Choroid plexus epithelial cell (primary cell): ENCODE results near the gene ZNF680.
"Not testable (repeated sequence)": the region's sequence is repeated elsewhere in the genome, so short reads cannot be mapped to it uniquely, and the experiment has no call there.

Experiments used
- DNase-seq: peaks from one replicate; pipeline ENCODE4 v3.0.0-alpha.2; 2010; ENCODE audit warnings: low read depth
- H3K4me3 ChIP-seq: 2 replicates; pipeline ENCODE4 v1.5.1; 2011; ENCODE audit warnings: low read depth, mild to moderate bottlenecking, control low read depth, low read length, moderate library complexity
- TF ChIP-seq, protein P1 (sequence below): conservative IDR thresholded peaks from 2 replicates; pipeline ENCODE4 v1.5.1; 2011; ENCODE audit warnings: low read depth, mild to moderate bottlenecking, control low read depth, inconsistent platforms, low read length, moderate library complexity

ZNF680 gene

DNA sequence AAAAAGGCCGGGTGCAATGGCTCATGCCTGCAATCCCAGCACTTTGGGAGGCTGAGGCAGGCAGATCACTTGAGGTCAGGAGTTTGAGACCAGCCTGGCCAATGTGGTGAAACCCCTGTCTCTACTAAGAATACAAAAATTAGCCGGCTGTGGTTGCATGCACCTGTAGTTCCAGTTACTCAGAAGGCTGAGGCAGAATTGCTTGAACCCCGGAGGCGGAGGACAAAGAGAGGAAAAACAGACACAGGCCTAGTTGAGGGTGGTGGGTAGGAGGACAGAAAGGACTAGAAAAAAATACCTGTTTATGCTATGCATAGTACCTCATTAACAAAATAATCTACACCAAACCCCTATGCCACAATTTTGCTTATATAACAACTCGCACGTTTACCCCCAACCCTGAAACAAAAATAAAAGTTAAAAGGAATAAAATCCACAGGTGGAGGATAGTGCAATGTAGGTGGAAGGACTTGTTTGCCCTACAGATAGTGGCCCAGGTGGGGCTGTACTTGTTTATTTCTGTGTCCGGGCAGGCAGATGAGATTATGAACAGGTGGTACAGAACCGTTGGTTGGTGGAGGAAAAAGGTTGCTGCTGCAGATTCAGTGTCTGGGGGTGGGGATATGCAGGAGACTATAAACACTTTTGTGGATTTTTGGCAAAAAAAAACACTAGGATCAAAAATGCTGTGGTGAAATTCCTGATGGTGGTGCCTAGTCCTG, 5.1 kb downstream of the ZNF680 start:
- H3K4me3 ChIP-seq, result no peak overlapping the region
- TF ChIP-seq, protein P1, sequence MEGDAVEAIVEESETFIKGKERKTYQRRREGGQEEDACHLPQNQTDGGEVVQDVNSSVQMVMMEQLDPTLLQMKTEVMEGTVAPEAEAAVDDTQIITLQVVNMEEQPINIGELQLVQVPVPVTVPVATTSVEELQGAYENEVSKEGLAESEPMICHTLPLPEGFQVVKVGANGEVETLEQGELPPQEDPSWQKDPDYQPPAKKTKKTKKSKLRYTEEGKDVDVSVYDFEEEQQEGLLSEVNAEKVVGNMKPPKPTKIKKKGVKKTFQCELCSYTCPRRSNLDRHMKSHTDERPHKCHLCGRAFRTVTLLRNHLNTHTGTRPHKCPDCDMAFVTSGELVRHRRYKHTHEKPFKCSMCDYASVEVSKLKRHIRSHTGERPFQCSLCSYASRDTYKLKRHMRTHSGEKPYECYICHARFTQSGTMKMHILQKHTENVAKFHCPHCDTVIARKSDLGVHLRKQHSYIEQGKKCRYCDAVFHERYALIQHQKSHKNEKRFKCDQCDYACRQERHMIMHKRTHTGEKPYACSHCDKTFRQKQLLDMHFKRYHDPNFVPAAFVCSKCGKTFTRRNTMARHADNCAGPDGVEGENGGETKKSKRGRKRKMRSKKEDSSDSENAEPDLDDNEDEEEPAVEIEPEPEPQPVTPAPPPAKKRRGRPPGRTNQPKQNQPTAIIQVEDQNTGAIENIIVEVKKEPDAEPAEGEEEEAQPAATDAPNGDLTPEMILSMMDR, result no peak
- DNase-seq, result no peak

DNA sequence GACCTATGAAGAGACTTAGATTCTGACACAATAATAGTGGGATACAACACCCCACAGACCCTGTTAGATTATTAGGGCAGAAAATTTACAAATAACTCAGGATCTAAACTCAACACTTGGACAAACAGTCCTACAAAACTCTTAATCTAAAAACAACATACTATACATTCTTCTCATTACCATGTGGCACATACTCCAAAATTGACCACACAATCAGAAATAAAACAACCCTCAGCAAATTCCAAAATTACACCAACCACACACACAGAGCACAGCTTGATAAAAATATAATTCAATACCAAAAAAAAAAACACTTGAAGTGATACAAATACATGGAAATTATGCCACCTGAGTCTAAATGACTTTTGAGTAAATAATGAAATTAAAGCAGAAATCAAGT, 7.8 kb downstream of the ZNF680 start:
- no peak overlapping the region for H3K4me3 ChIP-seq
- peak; percentile 71 for DNase-seq
- TF ChIP-seq, protein P1, result no peak

DNA sequence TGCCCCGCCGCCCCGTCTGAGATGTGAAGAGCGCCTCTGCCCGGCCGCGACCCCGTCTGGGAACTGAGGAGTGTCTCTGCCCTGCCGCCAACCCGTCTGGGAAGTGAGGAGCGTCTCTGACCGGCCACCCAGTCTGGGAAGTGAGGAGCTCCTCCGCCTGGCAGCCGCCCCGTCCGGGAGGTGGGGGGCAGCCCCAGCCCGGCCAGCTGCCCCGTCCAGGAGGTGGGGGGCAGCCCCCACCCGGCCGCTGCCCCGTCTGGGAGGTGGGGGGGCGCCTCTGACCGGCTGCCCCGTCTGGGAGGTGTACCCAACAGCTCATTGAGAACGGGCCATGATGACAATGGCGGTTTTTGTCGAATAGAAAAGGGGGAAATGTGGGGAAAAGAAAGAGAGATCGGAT, 8.7 kb downstream of the ZNF680 start:
- DNase-seq, H3K4me3 ChIP-seq: not testable (repeated sequence)

DNA sequence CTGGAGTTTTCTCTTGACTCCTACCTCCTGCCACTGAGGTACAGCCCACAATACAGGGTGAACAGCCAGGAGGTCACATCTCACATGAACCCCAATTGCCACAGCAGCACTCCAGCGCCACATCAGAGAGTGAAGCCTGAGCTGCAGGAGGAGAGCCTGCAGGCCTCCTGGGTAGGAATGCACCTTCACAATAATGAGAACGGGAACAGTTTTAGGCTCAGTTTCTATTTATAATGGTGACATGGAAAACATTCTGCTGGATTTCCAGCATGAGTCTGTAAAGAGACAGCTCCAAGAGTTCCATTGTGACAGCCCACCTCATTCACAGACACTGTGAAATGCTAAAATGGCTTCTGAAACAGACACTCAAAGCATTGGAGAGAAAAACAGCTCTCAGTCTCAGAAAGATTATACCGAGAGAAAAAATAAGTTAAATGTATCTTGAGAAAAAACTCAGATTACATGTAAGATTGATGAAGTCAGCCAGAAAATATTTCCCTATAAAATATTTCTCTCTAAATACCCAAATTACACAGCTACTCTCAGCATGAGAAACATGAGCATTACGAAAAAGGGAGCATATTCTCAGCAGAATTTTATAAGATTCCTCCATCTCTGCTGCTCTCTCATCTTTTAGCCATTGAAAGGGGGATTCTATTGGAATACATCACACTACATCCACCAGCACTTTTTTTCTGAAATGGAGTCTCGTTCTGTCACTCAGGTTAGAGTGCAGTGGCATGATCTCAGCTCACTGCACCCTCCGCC, 11.3 kb downstream of the ZNF680 start:
- TF ChIP-seq, protein P1, result no peak
- DNase-seq, result no peak

DNA sequence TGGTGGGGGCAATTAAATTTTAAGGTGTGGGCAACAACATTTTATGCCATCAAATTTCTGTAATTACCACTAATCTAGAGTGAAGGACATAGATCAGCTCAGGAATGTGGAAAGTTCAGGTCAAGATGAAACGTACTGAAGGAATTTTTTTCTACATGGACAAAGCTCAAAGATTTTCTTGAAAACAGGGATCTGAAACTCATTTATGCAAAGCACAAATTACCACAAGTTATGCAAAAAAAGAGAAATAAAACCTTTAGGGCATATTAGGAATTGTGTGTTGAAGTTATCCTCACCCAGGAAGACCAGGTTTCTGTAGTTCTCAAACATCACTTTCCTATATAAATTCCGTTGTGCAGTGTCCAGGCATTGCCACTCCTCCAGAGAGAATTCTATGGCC, 18.9 kb downstream of the ZNF680 start:
- H3K4me3 ChIP-seq, result no peak overlapping the region
- TF ChIP-seq, protein P1, result no peak
- peak; percentile 11 for DNase-seq

More for the DNA sequence above, 11.3 kb downstream of the ZNF680 start:
- H3K4me3 ChIP-seq, result no peak overlapping the region

DNA sequence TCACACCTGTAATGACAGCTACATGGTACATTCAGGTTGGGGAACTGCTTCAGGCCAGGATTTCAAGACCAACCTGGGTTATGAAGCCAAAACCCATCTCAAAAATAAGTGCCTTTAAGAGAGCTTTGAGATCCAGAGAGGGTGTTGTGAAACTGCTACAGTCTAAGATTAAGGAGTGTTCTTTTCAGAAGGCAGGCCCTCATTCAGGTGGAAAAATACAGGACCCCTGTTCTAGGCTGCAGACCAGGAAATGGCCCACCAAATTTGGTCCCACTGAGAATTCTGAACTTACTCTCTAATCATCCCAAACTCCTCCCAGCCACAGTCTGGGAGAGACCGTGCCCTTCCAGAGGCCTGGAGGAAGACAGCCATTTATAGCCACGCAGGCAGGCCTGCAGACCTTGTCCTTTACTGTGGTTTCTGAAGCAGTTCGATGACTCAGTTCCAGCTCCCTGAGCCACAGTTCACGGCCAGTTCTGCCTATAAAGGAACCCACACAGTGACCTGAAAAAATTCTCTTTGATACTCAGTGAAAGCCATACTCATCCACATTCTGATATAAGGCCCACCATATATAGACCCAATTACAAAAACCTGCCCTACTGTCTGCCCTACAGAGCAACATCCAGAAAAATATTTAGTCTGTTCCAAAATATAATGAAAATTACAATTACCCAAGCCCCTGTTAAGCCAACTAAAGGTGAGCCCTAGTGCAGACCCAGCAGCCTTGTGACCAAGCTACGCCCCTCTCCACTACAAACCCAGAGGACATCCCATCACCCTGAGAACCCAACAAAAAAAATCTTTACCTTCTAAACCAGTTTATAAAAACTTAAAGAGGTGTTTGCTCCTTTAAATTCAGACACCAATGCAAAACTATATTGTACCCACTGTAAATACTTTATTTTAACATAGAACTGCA, 21.2 kb downstream of the ZNF680 start:
- no peak overlapping the region for H3K4me3 ChIP-seq
- TF ChIP-seq, protein P1, result no peak
- peak; percentile 79 for DNase-seq

DNA sequence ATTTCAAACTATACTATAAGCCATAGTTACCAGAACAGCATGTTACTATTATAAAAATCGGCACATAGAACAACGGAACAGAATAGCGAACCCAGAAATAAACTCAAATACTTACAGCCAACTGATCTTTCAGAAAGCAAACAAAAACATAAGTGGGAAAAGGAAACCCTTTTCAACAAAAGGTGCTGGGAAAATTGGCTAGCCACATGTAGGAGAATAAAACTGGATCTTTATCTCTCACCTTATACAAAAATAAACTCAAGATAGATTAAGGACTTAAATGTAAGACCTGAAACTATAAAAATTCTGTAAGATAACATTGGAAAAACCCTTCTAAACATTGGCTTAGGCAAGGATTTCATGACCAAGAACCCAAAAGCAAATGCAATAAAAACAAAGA, 29.1 kb downstream of the ZNF680 start:
- no peak for DNase-seq
- no peak overlapping the region for H3K4me3 ChIP-seq
- TF ChIP-seq, protein P1, result no peak
